ENCODE results near the gene PDE3A. TPM values are rescaled to one million over a fixed set of nuclear protein-coding genes. Genes with fewer than 3 reads are reported as not detected.
A peak's percentile ranks its signal among the peaks of the same experiment; 100 is the strongest.

Gene PDE3A
- total RNA-seq, 1 donor from 2014 or later = 161 TPM

- no peak for DNase-seq
- no peaks in the 10 kb centered on the region for H3K27me3 ChIP-seq (ENCODE audit: low read depth)
- no peak overlapping the region for H3K4me3 ChIP-seq
- peaks cover 92% of the 10 kb centered on the region for H3K4me1 ChIP-seq
- no peaks in the 10 kb centered on the region for H3K36me3 ChIP-seq
- H3K9me3 ChIP-seq (replicated peaks) = no peaks in the 10 kb centered on the region
- intact Hi-C loops (cut with micrococcal nuclease) = no loop called here
- H3K27ac ChIP-seq (replicated peaks) = peak overlapping the region; percentile 20
- no peak for TF ChIP-seq CTCF (IDR thresholded peaks at IDR 0.05; ENCODE audit: borderline replicate concordance)
These were observed 127.7 kb downstream of the PDE3A start for GRCh38 chr12:20495997-20496396.

GRCh38 chr12:20497707-20498106, 129.4 kb downstream of the PDE3A start:
- no peak for TF ChIP-seq CTCF (IDR thresholded peaks at IDR 0.05; ENCODE audit: borderline replicate concordance)
- no peaks in the 10 kb centered on the region for H3K27me3 ChIP-seq (ENCODE audit: low read depth)
- no peak for DNase-seq
- no peaks in the 10 kb centered on the region for H3K36me3 ChIP-seq
- no peaks in the 10 kb centered on the region for H3K9me3 ChIP-seq (replicated peaks)
- no peak overlapping the region for H3K4me3 ChIP-seq
- no peak overlapping the region for H3K27ac ChIP-seq (replicated peaks)
- H3K4me1 ChIP-seq = peaks cover 91% of the 10 kb centered on the region
- intact Hi-C loops (cut with micrococcal nuclease) = no loop called here

- Histone ChIP-seq H3K27me3 (ENCODE audit: low read depth) (no peaks in the 10 kb centered on the region), H3K4me1 (peaks cover 79% of the 10 kb centered on the region), H3K4me3 (no peak overlapping the region), H3K27ac (replicated peaks) (no peak overlapping the region), H3K9me3 (replicated peaks) (no peaks in the 10 kb centered on the region), H3K36me3 (no peaks in the 10 kb centered on the region)
- no peak for TF ChIP-seq CTCF (IDR thresholded peaks at IDR 0.05; ENCODE audit: borderline replicate concordance)
- intact Hi-C loops (cut with micrococcal nuclease) = no loop called here
- DNase-seq = no peak
These were observed 133.6 kb downstream of the PDE3A start for GRCh38 chr12:20501958-20502357.

- no peak for TF ChIP-seq CTCF (IDR thresholded peaks at IDR 0.05; ENCODE audit: borderline replicate concordance)
- no peaks in the 10 kb centered on the region for H3K36me3 ChIP-seq
- no peaks in the 10 kb centered on the region for H3K9me3 ChIP-seq (replicated peaks)
- H3K27me3 ChIP-seq (ENCODE audit: low read depth) = no peaks in the 10 kb centered on the region
- no peak overlapping the region for H3K4me3 ChIP-seq
- intact Hi-C loops (cut with micrococcal nuclease) = no loop called here
- DNase-seq = no peak
- H3K4me1 ChIP-seq = peaks cover 84% of the 10 kb centered on the region
- peak overlapping the region; percentile 11 for H3K27ac ChIP-seq (replicated peaks)
These were observed 135.5 kb downstream of the PDE3A start for GRCh38 chr12:20503858-20504257.

GRCh38 chr12:20505056-20505455, 136.7 kb downstream of the PDE3A start:
- Histone ChIP-seq H3K27me3 (ENCODE audit: low read depth) (no peaks in the 10 kb centered on the region), H3K27ac (replicated peaks) (peak overlapping the region; percentile 41), H3K4me3 (no peak overlapping the region), H3K4me1 (peaks cover 85% of the 10 kb centered on the region), H3K36me3 (no peaks in the 10 kb centered on the region), H3K9me3 (replicated peaks) (no peaks in the 10 kb centered on the region)
- DNase-seq = no peak
- no peak for TF ChIP-seq CTCF (IDR thresholded peaks at IDR 0.05; ENCODE audit: borderline replicate concordance)
- intact Hi-C loops (cut with micrococcal nuclease) = no loop called here

GRCh38 chr12:20507056-20507455, 138.7 kb downstream of the PDE3A start:
- H3K27ac ChIP-seq (replicated peaks) = no peak overlapping the region
- H3K4me1 ChIP-seq = peaks cover 85% of the 10 kb centered on the region

More at GRCh38 chr12:20507056-20507455, 138.7 kb downstream of the PDE3A start:
- DNase-seq = no peak
- H3K27me3 ChIP-seq (ENCODE audit: low read depth) = no peaks in the 10 kb centered on the region
- intact Hi-C loops (cut with micrococcal nuclease) = no loop called here
- no peak overlapping the region for H3K4me3 ChIP-seq
- no peaks in the 10 kb centered on the region for H3K36me3 ChIP-seq
- TF ChIP-seq CTCF (IDR thresholded peaks at IDR 0.05; ENCODE audit: borderline replicate concordance) = no peak
- no peaks in the 10 kb centered on the region for H3K9me3 ChIP-seq (replicated peaks)
